Measurements from ENCODE around the gene KANSL2. TPM values are rescaled to one million over a fixed set of nuclear protein-coding genes. Genes with fewer than 3 reads are reported as not detected.

The KANSL2 gene
- total RNA-seq, 2 experiments from 2014 or later: 47.1 to 52.7 TPM

DNA sequence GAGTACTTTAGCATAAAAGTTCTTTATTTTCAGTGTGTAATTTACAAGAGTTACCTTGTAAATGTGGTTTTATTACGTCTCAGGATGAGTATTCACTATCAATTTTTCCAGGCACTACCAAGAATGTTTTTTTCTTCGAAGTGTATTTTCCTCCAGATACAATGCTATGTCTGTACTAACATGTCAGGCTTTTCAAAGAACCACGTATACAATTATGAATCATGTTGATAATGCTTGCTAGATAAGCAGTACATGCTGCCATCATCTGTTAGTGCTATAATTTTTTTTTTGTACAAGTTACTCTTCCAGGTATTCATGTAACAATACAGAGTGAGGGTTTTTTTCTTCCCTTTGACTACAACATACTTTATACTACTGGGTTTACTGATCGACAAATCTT lies 5.6 kb upstream of the KANSL2 start:
- H4K20me1 ChIP-seq (ENCODE audit: insufficient read depth, low read length): 0 out of 2 replicates have a peak, but pooled peaks cover 8% of the 10 kb centered on the region
- no peak for TF ChIP-seq EZH2phosphoT487 (IDR thresholded peaks at IDR 0.05; ENCODE audit: borderline replicate concordance, low read depth, low read length)
- TF ChIP-seq, protein P1, sequence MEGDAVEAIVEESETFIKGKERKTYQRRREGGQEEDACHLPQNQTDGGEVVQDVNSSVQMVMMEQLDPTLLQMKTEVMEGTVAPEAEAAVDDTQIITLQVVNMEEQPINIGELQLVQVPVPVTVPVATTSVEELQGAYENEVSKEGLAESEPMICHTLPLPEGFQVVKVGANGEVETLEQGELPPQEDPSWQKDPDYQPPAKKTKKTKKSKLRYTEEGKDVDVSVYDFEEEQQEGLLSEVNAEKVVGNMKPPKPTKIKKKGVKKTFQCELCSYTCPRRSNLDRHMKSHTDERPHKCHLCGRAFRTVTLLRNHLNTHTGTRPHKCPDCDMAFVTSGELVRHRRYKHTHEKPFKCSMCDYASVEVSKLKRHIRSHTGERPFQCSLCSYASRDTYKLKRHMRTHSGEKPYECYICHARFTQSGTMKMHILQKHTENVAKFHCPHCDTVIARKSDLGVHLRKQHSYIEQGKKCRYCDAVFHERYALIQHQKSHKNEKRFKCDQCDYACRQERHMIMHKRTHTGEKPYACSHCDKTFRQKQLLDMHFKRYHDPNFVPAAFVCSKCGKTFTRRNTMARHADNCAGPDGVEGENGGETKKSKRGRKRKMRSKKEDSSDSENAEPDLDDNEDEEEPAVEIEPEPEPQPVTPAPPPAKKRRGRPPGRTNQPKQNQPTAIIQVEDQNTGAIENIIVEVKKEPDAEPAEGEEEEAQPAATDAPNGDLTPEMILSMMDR (conservative IDR thresholded peaks at IDR 0.05; ENCODE audit: low read length): no peak
- intact Hi-C loops (cut with micrococcal nuclease; ENCODE audit: unreplicated experiment): no loop called here
- no peaks in the 10 kb centered on the region for H3K9me2 ChIP-seq (ENCODE audit: insufficient read depth, low read length)
- DNase-seq (ENCODE audit: low spot score): no peak
- peaks cover 53% of the 10 kb centered on the region for H3K36me3 ChIP-seq (ENCODE audit: insufficient read depth, low read length)
- ChIA-PET CTCF (ENCODE audit: unreplicated experiment) (no interaction called here), POLR2A (interaction anchor here (0.6 kb wide), 1 partner anchor 385 kb away, joined by 3 read pairs; no protein-coding TSS in a partner anchor)
- no TSS peak for BruUV-seq (replicated peaks)
- H3K4me3 ChIP-seq (ENCODE audit: low read depth, low read length, poor library complexity, severe bottlenecking): no peak overlapping the region
- no peak overlapping the region for H3K27ac ChIP-seq (ENCODE audit: low read depth, low read length, poor library complexity, severe bottlenecking)
- peaks cover 5% of the 10 kb centered on the region for H3K4me1 ChIP-seq (ENCODE audit: insufficient read depth, low read length, poor library complexity, severe bottlenecking)
- H3K9me3 ChIP-seq (ENCODE audit: low read length): no peaks in the 10 kb centered on the region
- no peak overlapping the region for H2AFZ ChIP-seq (ENCODE audit: low read length)
- H3K4me2 ChIP-seq (ENCODE audit: low read length): no peak overlapping the region
- peaks cover 12% of the 10 kb centered on the region; the same call in 1 of the 2 replicates for H3K79me2 ChIP-seq (ENCODE audit: insufficient read depth, low read depth, low read length)

DNA sequence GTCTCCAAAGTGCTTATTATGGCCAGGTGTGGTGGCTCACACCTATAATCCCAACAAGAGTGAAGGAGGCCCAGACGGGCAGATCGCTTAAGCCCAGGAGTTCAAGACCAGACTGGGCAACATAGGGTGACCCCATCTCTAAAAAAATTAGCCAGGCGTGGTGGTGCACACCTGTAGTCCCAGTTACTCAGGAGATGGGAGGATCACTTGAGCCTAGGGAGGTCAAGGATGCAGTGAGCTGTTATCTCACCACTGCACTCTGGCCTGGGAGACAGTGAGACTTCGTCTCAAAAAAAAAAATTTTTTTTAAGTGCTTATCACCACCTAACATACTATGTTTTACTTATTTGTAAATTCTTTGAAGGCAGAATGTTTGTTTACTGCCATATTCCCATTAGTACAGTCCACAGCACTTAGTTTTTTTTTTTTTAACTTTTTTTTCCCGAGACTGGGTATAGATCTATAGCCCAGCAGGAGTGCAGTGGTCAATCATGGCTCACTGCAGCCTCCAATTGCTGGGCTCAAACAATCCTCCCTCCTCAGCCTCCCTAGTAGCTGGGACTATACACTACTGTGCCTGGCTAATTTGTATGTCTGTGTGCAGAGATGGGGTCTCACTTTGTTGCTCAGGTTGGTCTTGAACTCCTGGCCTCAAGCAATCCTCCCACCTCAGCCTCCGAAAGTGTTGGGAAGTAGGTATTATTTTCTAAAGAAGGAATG lies 4.7 kb upstream of the KANSL2 start:
- Histone ChIP-seq H3K4me2 (ENCODE audit: low read length) (no peak overlapping the region), H3K79me2 (ENCODE audit: insufficient read depth, low read depth, low read length) (peaks cover 10% of the 10 kb centered on the region), H3K27ac (ENCODE audit: low read depth, low read length, poor library complexity, severe bottlenecking) (no peak overlapping the region), H3K9me3 (ENCODE audit: low read length) (no peaks in the 10 kb centered on the region), H2AFZ (ENCODE audit: low read length) (no peak overlapping the region), H3K4me1 (ENCODE audit: insufficient read depth, low read length, poor library complexity, severe bottlenecking) (peaks cover 5% of the 10 kb centered on the region), H4K20me1 (ENCODE audit: insufficient read depth, low read length) (0 out of 2 replicates have a peak, but pooled peaks cover 8% of the 10 kb centered on the region), H3K4me3 (ENCODE audit: low read depth, low read length, poor library complexity, severe bottlenecking) (no peak overlapping the region), H3K36me3 (ENCODE audit: insufficient read depth, low read length) (peaks cover 45% of the 10 kb centered on the region), H3K9me2 (ENCODE audit: insufficient read depth, low read length) (no peaks in the 10 kb centered on the region)
- TF ChIP-seq EZH2phosphoT487 (IDR thresholded peaks at IDR 0.05; ENCODE audit: borderline replicate concordance, low read depth, low read length): no peak
- TF ChIP-seq, protein P1 (conservative IDR thresholded peaks at IDR 0.05; ENCODE audit: low read length): no peak
- no peak for DNase-seq (ENCODE audit: low spot score)
- CTCF ChIA-PET (ENCODE audit: unreplicated experiment): no interaction called here
- POLR2A ChIA-PET: interaction anchor here (0.6 kb wide), 1 partner anchor 386 kb away, joined by 3 read pairs; no protein-coding TSS in a partner anchor
- BruUV-seq (replicated peaks): no TSS peak
- intact Hi-C loops (cut with micrococcal nuclease; ENCODE audit: unreplicated experiment): no loop called here

DNA sequence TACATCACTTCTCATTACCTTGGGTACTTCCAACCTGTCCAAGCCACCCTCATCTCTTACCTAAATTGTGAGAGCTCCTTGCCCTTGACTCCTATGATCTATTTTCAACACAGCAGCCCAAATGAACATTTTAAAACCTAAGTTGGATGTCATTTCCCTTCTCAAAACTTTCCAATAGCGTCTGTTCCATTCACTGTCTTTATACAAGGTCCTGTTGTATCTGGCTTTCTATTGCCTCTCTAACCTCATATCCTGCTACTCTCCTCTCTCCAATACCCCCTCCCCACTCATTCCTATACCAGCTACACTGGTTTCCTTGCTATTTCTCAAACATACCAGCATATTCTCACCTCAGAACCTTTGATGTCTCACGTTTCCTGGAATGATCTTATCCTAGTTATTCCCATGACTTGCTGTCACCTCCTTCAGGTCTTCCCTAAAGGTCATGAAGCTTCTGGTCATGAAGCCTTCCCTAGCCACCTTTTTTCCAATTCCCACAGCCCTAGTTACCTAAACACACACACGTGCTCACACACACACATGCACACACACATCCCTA lies 4.1 kb upstream of the KANSL2 start:
- Histone ChIP-seq H4K20me1 (ENCODE audit: insufficient read depth, low read length) (0 out of 2 replicates have a peak, but pooled peaks cover 8% of the 10 kb centered on the region), H3K9me3 (ENCODE audit: low read length) (no peaks in the 10 kb centered on the region), H3K4me2 (ENCODE audit: low read length) (no peak overlapping the region), H3K9me2 (ENCODE audit: insufficient read depth, low read length) (no peaks in the 10 kb centered on the region), H3K36me3 (ENCODE audit: insufficient read depth, low read length) (peaks cover 39% of the 10 kb centered on the region), H2AFZ (ENCODE audit: low read length) (no peak overlapping the region), H3K4me3 (ENCODE audit: low read depth, low read length, poor library complexity, severe bottlenecking) (no peak overlapping the region), H3K4me1 (ENCODE audit: insufficient read depth, low read length, poor library complexity, severe bottlenecking) (peaks cover 5% of the 10 kb centered on the region), H3K27ac (ENCODE audit: low read depth, low read length, poor library complexity, severe bottlenecking) (no peak overlapping the region), H3K79me2 (ENCODE audit: insufficient read depth, low read depth, low read length) (peaks cover 10% of the 10 kb centered on the region)
- POLR2A ChIA-PET: interaction anchor here (1.0 kb wide), 1 partner anchor 17 kb away, joined by 5 read pairs; no protein-coding TSS in a partner anchor
- DNase-seq (ENCODE audit: low spot score): no peak
- TF ChIP-seq EZH2phosphoT487 (IDR thresholded peaks at IDR 0.05; ENCODE audit: borderline replicate concordance, low read depth, low read length): no peak
- TF ChIP-seq, protein P1 (conservative IDR thresholded peaks at IDR 0.05; ENCODE audit: low read length): no peak
- CTCF ChIA-PET (ENCODE audit: unreplicated experiment): no interaction called here
- intact Hi-C loops (cut with micrococcal nuclease; ENCODE audit: unreplicated experiment): no loop called here
- BruUV-seq (replicated peaks): no TSS peak

All from OCI-LY7 (cell line).